ENCODE measurements around the gene RIN3. TPM values are rescaled to one million over a fixed set of nuclear protein-coding genes. Genes with fewer than 3 reads are reported as not detected.

RIN3 gene
- polyA plus RNA-seq, 3 donors: 2.2 to 12.3 (median 10.8) TPM

GRCh38 chr14:92644970-92645515, 131.5 kb downstream of the RIN3 start:
- 90 to 98% (median 96%) methylated on average over 9 of the region's 9 CpGs for WGBS, 3 donors
- no peak overlapping the region for H3K27ac ChIP-seq (ENCODE audit: low read depth, low read length)

- H3K27ac ChIP-seq (ENCODE audit: low read depth, low read length): no peak overlapping the region
- 70 to 91% (median 76%) methylated on average over 13 of the region's 13 CpGs for WGBS, 3 donors
Observed at GRCh38 chr14:92645841-92646478, 132.4 kb downstream of the RIN3 start.

GRCh38 chr14:92646952-92647796, 133.6 kb downstream of the RIN3 start:
- 67 to 85% (median 83%) methylated on average over 9 of the region's 9 CpGs for WGBS, 3 donors
- H3K27ac ChIP-seq (ENCODE audit: low read depth, low read length): peak overlapping the region; percentile 56

- WGBS, 3 donors: 60 to 71% (median 70%) methylated on average over 4 of the region's 4 CpGs
- H3K27ac ChIP-seq (ENCODE audit: low read depth, low read length): peak overlapping the region; percentile 56
Observed at GRCh38 chr14:92647797-92648279, 134.3 kb downstream of the RIN3 start.

- H3K27ac ChIP-seq (ENCODE audit: low read depth, low read length): no peak overlapping the region
- WGBS, 3 donors: 91 to 93% (median 92%) methylated on average over 7 of the region's 7 CpGs
Observed at GRCh38 chr14:92649066-92649465, 135.5 kb downstream of the RIN3 start.

- peak overlapping the region; percentile 68 for H3K27ac ChIP-seq (ENCODE audit: low read depth, low read length)
- 56 to 73% (median 60%) methylated on average over 17 of the region's 17 CpGs for WGBS, 3 donors
Observed at GRCh38 chr14:92649934-92650545, 136.5 kb downstream of the RIN3 start.

- WGBS, 3 donors: 82 to 86% (median 83%) methylated on average over 12 of the region's 12 CpGs
- H3K27ac ChIP-seq (ENCODE audit: low read depth, low read length): peak overlapping the region; percentile 68
Observed at GRCh38 chr14:92650581-92651105, 137.1 kb downstream of the RIN3 start.

GRCh38 chr14:92651106-92651757, 137.7 kb downstream of the RIN3 start:
- H3K27ac ChIP-seq (ENCODE audit: low read depth, low read length): peak overlapping the region; percentile 29
- 48 to 71% (median 51%) methylated on average over 15 to 17 of the region's 17 CpGs for WGBS, 3 donors

- H3K27ac ChIP-seq (ENCODE audit: low read depth, low read length): peak overlapping the region; percentile 29
- 51 to 68% (median 53%) methylated on average over 24 to 27 of the region's 27 CpGs for WGBS, 3 donors
Observed at GRCh38 chr14:92651758-92652406, 138.3 kb downstream of the RIN3 start.

GRCh38 chr14:92652413-92653151, 139.0 kb downstream of the RIN3 start:
- WGBS, 3 donors: 56 to 78% (median 58%) methylated on average over 26 of the region's 26 CpGs
- H3K27ac ChIP-seq (ENCODE audit: low read depth, low read length): no peak overlapping the region

- no peak overlapping the region for H3K27ac ChIP-seq (ENCODE audit: low read depth, low read length)
- WGBS, 3 donors: 61 to 71% (median 66%) methylated on average over 11 of the region's 11 CpGs
Observed at GRCh38 chr14:92653162-92653651, 139.6 kb downstream of the RIN3 start.

GRCh38 chr14:92654239-92654901, 140.8 kb downstream of the RIN3 start:
- WGBS, 3 donors: 61 to 76% (median 66%) methylated on average over 17 to 18 of the region's 18 CpGs
- no peak overlapping the region for H3K27ac ChIP-seq (ENCODE audit: low read depth, low read length)

- H3K27ac ChIP-seq (ENCODE audit: low read depth, low read length): no peak overlapping the region
- 67 to 73% (median 68%) methylated on average over 13 of the region's 13 CpGs for WGBS, 3 donors
Observed at GRCh38 chr14:92655419-92656201, 142.0 kb downstream of the RIN3 start.

- WGBS, 3 donors: 69 to 84% (median 81%) methylated on average over 8 of the region's 8 CpGs
- H3K27ac ChIP-seq (ENCODE audit: low read depth, low read length): no peak overlapping the region
Observed at GRCh38 chr14:92656306-92657081, 142.9 kb downstream of the RIN3 start.

Measured in adipose tissue (tissue), 3 donors.